ENCODE data around the gene MEIS3.

The MEIS3 gene

DNA sequence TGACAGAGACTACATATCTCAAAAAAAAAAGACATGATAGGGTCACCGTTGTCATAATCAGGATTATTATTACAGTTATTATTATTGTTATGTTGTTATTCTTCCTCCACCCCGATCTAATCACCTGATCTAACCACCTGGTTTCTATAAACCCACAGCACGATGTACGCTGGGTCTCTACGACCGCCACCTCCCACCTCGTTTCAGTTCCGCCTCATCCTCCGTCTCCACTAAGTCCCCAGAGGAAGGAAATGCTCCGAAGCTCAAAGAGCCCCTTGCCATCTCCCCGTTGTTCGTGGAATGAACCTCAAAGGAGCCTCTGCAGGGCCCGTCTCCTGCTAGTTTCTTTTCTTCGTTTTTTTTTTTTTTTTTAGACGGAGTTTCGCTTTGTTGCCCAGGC lies 15.9 kb upstream of the MEIS3 start:
- DNase-seq = no peak

DNA sequence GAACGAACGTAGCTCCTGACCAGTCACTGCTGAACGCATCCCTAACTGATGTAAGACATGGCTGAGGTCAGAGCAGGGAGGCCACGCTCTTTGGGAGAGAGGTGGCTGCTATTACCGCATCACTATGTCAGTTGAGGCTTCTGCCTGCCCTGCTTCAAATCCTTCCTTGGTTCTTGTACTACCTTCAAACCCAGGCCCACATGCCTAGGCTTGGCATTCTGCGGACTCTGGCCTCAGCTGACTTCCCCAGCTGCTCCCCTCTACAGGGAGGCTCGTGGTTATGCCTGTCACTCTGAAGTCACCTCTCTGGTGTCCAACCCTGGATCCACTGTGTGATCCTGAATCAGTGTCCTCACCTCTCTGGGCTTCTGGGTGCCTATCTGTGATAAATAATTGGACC lies 14.8 kb upstream of the MEIS3 start:
- no peak for DNase-seq

DNA sequence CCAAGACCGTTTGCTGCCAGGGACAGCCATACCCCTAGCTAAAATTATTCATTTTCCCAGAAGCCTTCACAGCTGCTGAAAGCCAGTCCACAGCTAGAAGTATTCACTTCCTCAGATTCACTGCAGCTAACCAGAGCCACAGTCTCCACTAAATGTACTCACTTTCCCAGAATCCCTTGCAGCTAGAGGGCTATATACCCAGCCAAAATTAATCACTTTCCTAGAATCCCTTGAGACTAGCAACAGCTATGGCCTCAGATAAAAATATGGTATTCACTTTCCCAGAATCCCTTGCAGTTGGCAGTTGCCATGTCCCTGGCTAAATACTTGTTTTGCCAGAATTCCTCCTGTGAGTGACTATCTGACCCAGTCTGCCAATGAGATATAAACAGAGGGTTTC lies 13.8 kb upstream of the MEIS3 start:
- DNase-seq = no peak

DNA sequence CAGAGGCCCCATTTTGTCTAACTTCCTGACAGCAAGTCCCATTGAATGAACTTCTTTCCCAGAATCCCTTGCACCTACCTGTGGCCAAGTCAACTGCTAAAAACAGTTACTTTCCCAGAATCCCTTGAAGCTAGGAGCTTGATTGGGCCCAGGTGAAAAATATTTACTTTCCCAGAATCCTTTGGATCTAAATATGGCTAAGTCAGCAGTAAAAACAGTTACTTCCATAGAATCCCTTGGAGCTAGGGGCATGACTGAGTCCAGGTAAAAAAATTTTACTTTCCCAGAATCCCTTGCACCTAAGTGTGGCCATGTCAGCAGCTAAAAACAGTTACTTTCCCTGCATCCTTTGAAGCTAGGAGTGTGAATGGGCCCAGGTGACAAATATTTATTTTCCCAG lies 13.2 kb upstream of the MEIS3 start:
- DNase-seq = no peak

GRCh38 chr19:47432091-47432490 lies 12.8 kb upstream of the MEIS3 start:
- DNase-seq = no peak

GRCh38 chr19:47430041-47430802 lies 10.9 kb upstream of the MEIS3 start:
- no peak for DNase-seq

GRCh38 chr19:47429140-47429793 lies 9.9 kb upstream of the MEIS3 start:
- no peak for DNase-seq

GRCh38 chr19:47428177-47428894 lies 9.0 kb upstream of the MEIS3 start:
- DNase-seq = peak; percentile 99 to 100

- DNase-seq = peak; percentile 65 to 82
Observed at GRCh38 chr19:47427241-47428176, 8.2 kb upstream of the MEIS3 start.

DNA sequence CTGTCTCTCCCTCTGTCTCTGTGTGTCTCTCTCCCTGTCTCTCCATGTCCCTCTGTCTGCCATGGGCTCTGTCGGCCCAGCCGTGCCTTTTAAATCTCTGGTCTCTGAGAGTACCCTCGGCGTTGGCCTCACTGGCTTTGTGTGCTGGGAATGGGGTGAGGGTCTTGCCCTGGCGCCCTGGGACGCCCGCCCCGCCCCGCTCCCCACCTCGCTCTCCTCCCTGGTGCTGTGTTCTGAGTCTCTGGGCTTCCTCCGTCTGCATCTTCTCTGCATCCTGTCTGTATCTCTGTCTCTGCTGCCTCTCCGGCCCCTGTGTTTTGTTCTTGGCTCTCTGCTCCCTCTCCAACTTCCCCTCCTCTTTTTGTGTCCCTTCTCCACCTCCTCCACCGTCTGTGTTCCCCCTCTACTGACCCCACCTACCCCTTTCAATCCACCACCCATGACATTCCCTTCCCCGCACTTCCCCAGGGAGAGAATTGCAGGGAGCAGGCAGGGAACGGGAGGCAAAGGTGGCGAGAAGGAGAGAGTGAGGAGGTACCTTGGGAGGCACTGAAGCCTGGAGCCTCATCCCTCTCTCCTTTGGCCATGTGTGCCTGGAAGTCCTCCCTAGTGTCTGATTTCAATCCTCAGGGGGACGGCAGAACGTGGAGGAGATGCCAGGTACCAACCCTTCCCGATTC lies 4.0 kb upstream of the MEIS3 start:
- DNase-seq = no peak

- no peak for DNase-seq
Observed at GRCh38 chr19:47422417-47423163, 3.3 kb upstream of the MEIS3 start.

GRCh38 chr19:47421844-47422395 lies 2.6 kb upstream of the MEIS3 start:
- DNase-seq = peak in 1 of 2 experiments; percentile 44

DNA sequence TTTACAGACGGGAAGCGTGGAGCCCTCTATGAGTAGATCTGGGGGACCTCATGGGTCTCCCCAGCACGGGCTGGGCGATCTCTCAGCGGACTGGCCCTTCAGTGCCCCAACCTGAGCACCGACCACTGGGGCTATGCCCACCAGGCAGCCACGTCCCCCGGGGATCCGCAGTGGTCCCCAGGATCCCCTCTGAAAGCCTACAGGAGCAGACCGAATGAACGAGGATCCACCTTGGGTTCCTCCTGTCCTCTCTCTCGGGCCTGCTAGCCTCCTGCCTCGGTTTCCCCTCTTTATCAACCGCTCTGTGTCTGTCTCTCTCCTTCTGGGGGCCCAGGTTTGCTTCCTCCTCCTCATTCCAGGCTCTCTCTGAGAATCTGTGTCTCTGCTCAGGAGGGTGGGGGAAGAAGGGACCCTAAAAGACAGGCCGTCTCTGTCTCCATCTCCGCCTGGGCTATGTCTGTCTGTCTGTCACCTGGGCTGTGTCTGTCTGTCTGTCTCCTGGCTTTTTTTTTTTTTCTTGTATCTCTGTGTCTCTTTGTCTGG lies 2.0 kb upstream of the MEIS3 start:
- DNase-seq = no peak

DNA sequence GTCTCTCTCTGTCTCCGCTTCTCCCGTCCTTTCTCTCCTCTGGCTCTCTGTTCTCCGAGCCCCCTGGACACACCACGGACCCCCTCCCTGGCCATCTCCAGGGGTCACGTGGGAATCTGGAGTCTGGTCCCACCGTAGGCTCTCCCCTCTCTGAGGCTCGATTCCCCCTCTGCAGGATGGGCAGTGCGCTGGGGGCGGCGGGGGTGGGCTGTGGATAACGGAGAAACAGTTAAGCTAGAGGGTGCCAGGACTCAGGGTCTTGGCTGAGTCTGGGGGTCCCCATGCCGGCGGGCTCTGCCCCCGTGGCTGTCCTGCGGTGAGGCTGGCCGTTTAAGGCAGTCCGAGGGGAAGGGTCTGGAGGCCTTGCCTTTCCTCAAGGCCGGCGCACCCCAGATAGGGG lies 462 bp upstream of the MEIS3 start:
- no peak for DNase-seq

DNA sequence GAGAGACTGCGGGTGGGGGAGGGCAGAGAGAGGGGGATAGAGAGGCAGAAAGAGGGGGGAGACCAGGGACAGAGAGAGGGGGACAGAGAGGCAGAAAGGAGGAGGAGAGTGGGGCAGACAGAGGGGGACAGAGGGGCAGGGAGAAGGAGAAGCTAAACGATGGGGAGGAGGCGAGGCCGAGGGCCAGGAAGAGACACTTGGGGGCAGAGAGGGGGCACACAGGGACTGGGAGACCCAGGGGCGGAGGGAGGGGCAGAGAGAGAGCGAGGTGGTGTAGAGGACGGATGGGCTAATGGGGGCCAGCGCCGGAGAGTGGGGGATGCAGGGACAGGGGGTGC lies 666 bp downstream of the MEIS3 start:
- DNase-seq = no peak

DNA sequence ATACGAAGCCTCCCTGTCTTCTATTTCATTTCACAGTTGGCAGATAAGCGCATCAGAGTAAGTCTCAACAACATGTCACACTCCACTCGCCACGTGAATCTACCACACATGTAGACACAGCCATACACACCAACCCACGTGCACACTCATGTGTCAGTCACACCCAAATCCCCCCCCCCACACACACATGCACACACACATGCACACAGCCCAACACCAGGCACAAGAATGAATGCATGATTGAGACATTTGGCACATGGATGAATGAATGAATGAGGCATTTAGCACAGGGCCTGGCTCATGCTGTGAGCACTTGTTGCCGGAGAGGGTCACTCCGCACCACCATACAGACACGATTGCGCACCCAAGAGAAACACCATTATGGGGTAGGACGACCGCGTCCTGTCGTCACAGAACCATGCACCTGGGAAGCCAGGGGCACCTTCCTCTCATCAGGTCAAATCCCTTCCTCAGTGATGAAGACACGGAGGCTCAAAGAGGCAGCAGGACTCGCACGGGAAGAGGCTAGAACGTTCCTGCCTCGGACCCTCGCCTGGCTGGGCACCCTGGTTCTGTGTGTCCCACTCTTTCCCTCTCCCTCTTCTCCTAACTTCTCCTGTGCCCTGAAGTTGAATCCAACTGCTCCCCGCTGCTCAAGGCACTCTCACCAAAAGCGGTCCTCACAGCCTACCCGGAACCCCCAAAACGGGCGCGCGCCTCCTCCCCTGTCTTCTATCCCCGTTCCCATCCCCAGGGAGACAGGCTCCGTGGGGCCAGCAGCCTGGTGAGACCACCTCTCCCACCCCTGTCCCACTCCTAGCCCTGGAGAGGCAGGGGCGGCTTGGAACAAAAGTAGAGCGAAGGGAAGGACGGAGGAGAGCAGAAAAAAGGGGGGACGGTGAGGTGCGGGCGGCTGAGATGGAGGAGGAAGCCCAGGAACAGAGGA lies 1.3 kb downstream of the MEIS3 start:
- DNase-seq = no peak

GRCh38 chr19:47417107-47417745 lies 2.1 kb downstream of the MEIS3 start:
- no peak for DNase-seq

DNA sequence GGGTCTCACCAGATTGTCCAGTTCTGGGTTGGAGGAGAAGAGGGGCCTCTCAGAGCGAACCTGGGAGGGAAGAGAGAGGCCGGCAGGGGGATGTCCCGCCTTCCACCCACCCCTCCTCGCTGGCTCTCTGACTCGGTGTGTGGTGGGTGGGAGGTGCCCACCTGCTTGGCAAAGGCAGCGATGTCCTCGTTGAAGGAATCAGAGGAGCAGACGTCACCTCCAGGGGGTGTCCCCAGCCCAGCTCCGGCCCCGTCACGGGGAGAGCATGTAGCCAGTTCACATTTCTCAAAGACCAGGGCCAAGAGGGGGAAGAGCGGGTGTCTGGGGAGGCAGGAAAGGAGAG lies 2.7 kb downstream of the MEIS3 start:
- no peak for DNase-seq

GRCh38 chr19:47415953-47416642 lies 3.2 kb downstream of the MEIS3 start:
- no peak for DNase-seq
